Ovary (tissue), 10 donors: Measurements from ENCODE around the gene UBQLN4. TPM values are rescaled to one million over a fixed set of nuclear protein-coding genes. Genes with fewer than 3 reads are reported as not detected.

Experiments
- DNase-seq, 5 donors: peaks; one replicate each; pipeline ENCODE4 v3.0.0-alpha.2; 2019 to 2020
- H3K27ac ChIP-seq, 2 donors: fragments of 200-600 bp; one replicate each; pipeline versions ENCODE4 v1.5.1 to v1.8.0; 2019 to 2022
- H3K27me3 ChIP-seq: fragments of 200-600 bp; one replicate; pipeline ENCODE4 v1.8.0; 2022
- H3K36me3 ChIP-seq: fragments of 200-600 bp; sonication (generic); one replicate; pipeline ENCODE4 v1.5.1; 2019
- H3K4me1 ChIP-seq: one replicate; pipeline ENCODE4 v1.8.1; 2013; ENCODE audit warnings: mild to moderate bottlenecking, moderate library complexity; ENCODE audit not compliant: insufficient read depth
- H3K4me3 ChIP-seq: fragments of 200-600 bp; sonication (generic); one replicate; pipeline ENCODE4 v1.5.1; 2017
- H3K9me3 ChIP-seq, 2 donors: fragments of 200-600 bp in 1 of 2; sonication (generic) in 1 of 2; one replicate each; pipeline versions ENCODE4 v1.5.1 to v1.8.1; 2013 to 2019; ENCODE audit warnings: mild to moderate bottlenecking in 1 of 2, moderate library complexity in 1 of 2
- EP300 ChIP-seq: sonication (generic); formaldehyde crosslinking; IDR thresholded peaks from one replicate; pipeline ENCODE4 v1.6.1; 2017; ENCODE audit warnings: antibody characterized with exemption
- POLR2A ChIP-seq: fragments of 450-650 bp; IDR thresholded peaks from one replicate; pipeline ENCODE4 v1.6.1; 2017; ENCODE audit warnings: antibody characterized with exemption, mild to moderate bottlenecking, moderate library complexity
- WGBS, 3 donors: extraction: QIAGEN DNeasy Blood & Tissue Kit in 1 of 3; methylation state at CpG; one replicate each; pipeline versions ENCODE4 v1.1.5 to v1.1.7; 2013 to 2017; 5-methylcytosine and 5-hydroxymethylcytosine counted together
- intact Hi-C, 4 donors: fragments of 100-400 bp; cut with DNase I; formaldehyde crosslinking; loops; one replicate each; pipeline versions ENCODE4 v1.11.0 to v1.15.1; 2022 to 2023
- long read RNA-seq, 3 donors: library from polyadenylated mRNA in 2 of 3; unstranded in 2 of 3; transcript quantifications; one replicate each; pipeline ENCODE4 v2.0.0 and lab custom pipeline, GENCODE V29; 2021 to 2026
- polyA plus RNA-seq, 2 donors: library from polyadenylated mRNA; stranded (reverse); fragments of 200-250 nt in 1 of 2; fragments of 350-450 nt in 1 of 2; fragmentation: Illumina TruSeq in 1 of 2; extraction: RNeasy Lipid Tissue Mini Kit (QIAGEN cat#74804) in 1 of 2; gene quantifications; one replicate each; pipeline ENCODE4 v1.2.3, GENCODE V29; 2013 to 2014
- total RNA-seq, 7 donors: library from RNA; depleted of rRNA in 2 of 7; stranded (reverse); fragments of >200 nt in 2 of 7; fragmentation: NEBNext Ultra II Directional in 3 of 7; extraction: Animal tissue kit (Norgen Biotek cat#: 25700) in 3 of 7; gene quantifications; one replicate each; pipeline versions ENCODE4 v1.1.0 to v1.2.4, GENCODE V29; 2016 to 2023
- TF ChIP-seq, protein P1 (sequence below), 3 donors: fragments of 450-650 bp in 2 of 3; fragments of 200-600 bp in 1 of 3; IDR thresholded peaks; one replicate each; pipeline versions ENCODE4 v1.5.1 to v1.8.0; 2016 to 2022; ENCODE audit warnings: antibody characterized with exemption in 3 of 3, mild to moderate bottlenecking in 1 of 3
- donor health status: DM: no; HTN: no; CAD: no; lungs with moderate emphysema.
- donor health status: DM: no; HTN: no; CAD: no.
- donor health status: Bipolar disorder and iron deficiency.
- donor health status: DM: yes; HTN: yes; CAD: no.
- donor health status: DM: no; HTN: no; CAD: no.
- donor health status: DM: yes; HTN: yes; CAD: no.

The UBQLN4 gene
- total RNA-seq (10 to 100 TPM; 14.2 to 38.0 (median 26.6) TPM), polyA plus RNA-seq (10 to 100 TPM; 16.3 to 33.9 TPM)
- long read RNA-seq, donor 1, partial matches to known transcripts, result 35 of 35 reads
- long read RNA-seq, donor 1, other reads (novel, unspliced or antisense), result 0 of 35 reads
- long read RNA-seq, donor 2, partial matches to known transcripts, result 5 of 9 reads
- long read RNA-seq, donor 2, other reads (novel, unspliced or antisense), result 0 of 9 reads
- long read RNA-seq, donor 3, transcript UBQLN4-201 (11 exons, 3,576 nt), result major isoform, 10 of 23 reads
- long read RNA-seq, donor 3, partial matches to known transcripts, result 8 of 23 reads
- long read RNA-seq, donor 3, other reads (novel, unspliced or antisense), result 5 of 23 reads

- intact Hi-C loops, result loop anchor here in 1 of 4 donors (2.0 kb wide), 1 partner anchor 27 kb away; no protein-coding TSS in a partner anchor
- Histone ChIP-seq H3K4me3 (peak within 1 kb of the TSS; percentile 83), H3K36me3 (no peaks in the 10 kb centered on the region), H3K9me3 (no peaks in the 10 kb centered on the region), H3K27me3 (no peaks in the 10 kb centered on the region), H3K4me1 (no peaks in the 10 kb centered on the region), H3K27ac (peak within 1 kb of the TSS; percentile 82 to 84)
- TF ChIP-seq, protein P1, sequence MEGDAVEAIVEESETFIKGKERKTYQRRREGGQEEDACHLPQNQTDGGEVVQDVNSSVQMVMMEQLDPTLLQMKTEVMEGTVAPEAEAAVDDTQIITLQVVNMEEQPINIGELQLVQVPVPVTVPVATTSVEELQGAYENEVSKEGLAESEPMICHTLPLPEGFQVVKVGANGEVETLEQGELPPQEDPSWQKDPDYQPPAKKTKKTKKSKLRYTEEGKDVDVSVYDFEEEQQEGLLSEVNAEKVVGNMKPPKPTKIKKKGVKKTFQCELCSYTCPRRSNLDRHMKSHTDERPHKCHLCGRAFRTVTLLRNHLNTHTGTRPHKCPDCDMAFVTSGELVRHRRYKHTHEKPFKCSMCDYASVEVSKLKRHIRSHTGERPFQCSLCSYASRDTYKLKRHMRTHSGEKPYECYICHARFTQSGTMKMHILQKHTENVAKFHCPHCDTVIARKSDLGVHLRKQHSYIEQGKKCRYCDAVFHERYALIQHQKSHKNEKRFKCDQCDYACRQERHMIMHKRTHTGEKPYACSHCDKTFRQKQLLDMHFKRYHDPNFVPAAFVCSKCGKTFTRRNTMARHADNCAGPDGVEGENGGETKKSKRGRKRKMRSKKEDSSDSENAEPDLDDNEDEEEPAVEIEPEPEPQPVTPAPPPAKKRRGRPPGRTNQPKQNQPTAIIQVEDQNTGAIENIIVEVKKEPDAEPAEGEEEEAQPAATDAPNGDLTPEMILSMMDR (IDR thresholded peaks at IDR 0.05), result peak in 2 of 3 donors; percentile 26 to 56
- TF ChIP-seq EP300 (no peak), POLR2A (no peak)
- WGBS, 3 donors, result 0 to 1% (median 1%) methylated on average over 33 to 46 of the region's 49 CpGs
- DNase-seq, result peak; percentile 87 to 92 (median 89)
These were observed at the start of gene UBQLN4 for GRCh38 chr1:156053768-156054499. UBQLN4 (minus strand) TSS chr1:156053798; CDS start chr1:156053701, 97 bp downstream.

DNA sequence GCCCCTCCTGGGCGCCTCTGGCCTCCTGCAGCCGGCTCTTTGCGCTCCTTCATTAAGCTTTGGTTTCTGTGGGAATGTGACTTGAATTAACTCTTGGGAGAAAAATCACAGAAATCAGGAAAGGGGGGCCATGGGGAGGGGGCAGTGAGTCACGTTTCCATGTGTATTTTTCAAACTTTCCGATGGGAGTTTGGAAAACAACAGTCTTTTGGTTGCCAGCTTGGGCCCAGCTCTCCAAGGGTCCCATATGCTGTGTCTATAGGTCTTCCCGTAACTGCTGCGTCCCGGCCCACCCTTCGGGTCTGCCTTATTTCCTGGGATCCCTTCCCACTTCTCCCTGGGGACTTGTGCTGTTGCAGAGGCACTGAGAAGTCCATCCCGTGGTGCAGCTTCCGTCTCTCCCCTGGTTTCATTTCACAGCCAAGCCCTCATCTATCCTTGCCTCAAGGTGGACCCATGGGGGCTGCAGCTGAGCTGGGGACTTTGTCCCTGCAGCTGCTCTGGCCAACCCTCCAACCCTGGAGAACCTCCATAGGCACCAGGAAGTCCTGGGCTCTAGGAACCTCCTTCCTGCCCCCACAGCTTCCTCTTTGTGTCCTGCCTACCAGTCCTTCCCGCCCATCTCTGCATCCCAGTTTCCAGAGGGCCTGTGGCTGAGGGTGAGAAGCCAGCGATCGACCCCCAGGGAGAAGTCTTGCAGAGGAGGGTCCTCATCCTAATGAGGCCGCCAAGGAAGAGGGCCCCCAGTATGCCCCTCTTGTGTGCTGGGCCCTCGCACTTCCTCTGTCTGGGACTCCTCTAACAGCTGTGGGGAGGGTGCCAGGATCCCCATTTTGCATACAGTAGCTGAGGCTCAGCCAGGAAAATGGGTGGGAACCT is 49.3 kb upstream of the UBQLN4 start:
- H3K4me1 ChIP-seq, result peaks cover 40% of the 10 kb centered on the region
- no peak overlapping the region for H3K4me3 ChIP-seq
- DNase-seq, result peak in 2 of 5 donors; percentile 58
- no peaks in the 10 kb centered on the region for H3K36me3 ChIP-seq
- peak overlapping the region; percentile 32 to 96 for H3K27ac ChIP-seq
- 49 to 54% (median 51%) methylated on average over 16 of the region's 16 CpGs for WGBS, 3 donors
- no peaks in the 10 kb centered on the region for H3K27me3 ChIP-seq
- TF ChIP-seq, protein P1 (IDR thresholded peaks at IDR 0.05), result no peak
- no peak for TF ChIP-seq EP300
- no peak for TF ChIP-seq POLR2A
- H3K9me3 ChIP-seq, result no peaks in the 10 kb centered on the region
- intact Hi-C loops, result no loop called here

- H3K4me3 ChIP-seq, result no peak overlapping the region
- WGBS, 3 donors, result 57 to 64% (median 59%) methylated on average over 6 of the region's 6 CpGs
- H3K36me3 ChIP-seq, result no peaks in the 10 kb centered on the region
- intact Hi-C loops, result no loop called here
- H3K27me3 ChIP-seq, result no peaks in the 10 kb centered on the region
- H3K27ac ChIP-seq, result peak overlapping the region in 1 of 2 donors; percentile 32
- H3K4me1 ChIP-seq, result peaks cover 41% of the 10 kb centered on the region
- TF ChIP-seq POLR2A (no peak), EP300 (no peak)
- TF ChIP-seq, protein P1 (IDR thresholded peaks at IDR 0.05), result no peak
- no peaks in the 10 kb centered on the region for H3K9me3 ChIP-seq
- peak in 2 of 5 donors; percentile 67 for DNase-seq
These were observed 48.3 kb upstream of the UBQLN4 start for GRCh38 chr1:156101880-156102279.
